ENCODE data around the gene EFCAB12. TPM values are rescaled to one million over a fixed set of nuclear protein-coding genes. Genes with fewer than 3 reads are reported as not detected.

EFCAB12 gene
- polyA plus RNA-seq, 4 donors = 0.04 to 0.89 (median 0.47) TPM

Other genes starting within 250 kb of the EFCAB12 start
- 100 to 1,000 TPM; 256 to 424 (median 325) TPM for gene CNBP, start 244.7 kb downstream of the EFCAB12 start, polyA plus RNA-seq
- 100 to 1,000 TPM; 112 to 145 (median 135) TPM for gene COPG1, start 179.0 kb downstream of the EFCAB12 start, polyA plus RNA-seq
- gene HMCES, start 149.8 kb downstream of the EFCAB12 start, polyA plus RNA-seq = 10 to 100 TPM; 28.9 to 35.3 (median 34.5) TPM
- 10 to 100 TPM; 17.0 to 32.7 (median 22.5) TPM for gene MBD4, start 11.3 kb upstream of the EFCAB12 start, polyA plus RNA-seq
- gene IFT122, start 11.6 kb upstream of the EFCAB12 start, polyA plus RNA-seq = 10 to 100 TPM in 1 of 4 donors, 1 to 10 TPM in 3; 5.1 to 31.9 (median 9.1) TPM
- under 1 TPM in 1 of 4 donors, not detected in 3; 0.01 TPM for gene RHO, start 100.0 kb upstream of the EFCAB12 start, polyA plus RNA-seq
- gene H1-8, start 114.5 kb upstream of the EFCAB12 start, polyA plus RNA-seq = not detected
- 10 to 100 TPM in 2 of 4 donors, 1 to 10 TPM in 2; 3.4 to 54.7 (median 19.4) TPM for gene PLXND1, start 178.0 kb upstream of the EFCAB12 start, polyA plus RNA-seq

Measured in small intestine (tissue), 4 donors.